GM23338 (cell line): Measurements from ENCODE around the gene CDKN1A. TPM values are rescaled to one million over a fixed set of nuclear protein-coding genes. Genes with fewer than 3 reads are reported as not detected.

ENCODE experiments used
- ATAC-seq: fragments of 200-7000 bp; cut with Tn5 transposase; 3 replicates; pipeline ENCODE4 v1.9.1; 2020
- DNase-seq: peaks from one replicate; pipeline ENCODE4 v3.0.0-alpha.2; 2015; ENCODE audit warnings: low spot score
- H2AFZ ChIP-seq: fragments of 200-600 bp; sonication (generic); 2 replicates; pipeline ENCODE4 v1.8.0; 2016; ENCODE audit warnings: antibody characterized with exemption, mild to moderate bottlenecking, moderate library complexity
- H3F3A ChIP-seq: fragments of 200-600 bp; sonication (generic); replicated peaks from 2 replicates; pipeline ENCODE4 v1.8.0; 2017; ENCODE audit warnings: antibody characterized with exemption, mixed run types, low read depth
- H3K27ac ChIP-seq: fragments of 200-600 bp; sonication (generic); 2 replicates; pipeline ENCODE4 v1.6.1; 2016; ENCODE audit warnings: low read depth
- H3K27me3 ChIP-seq: fragments of 200-600 bp; sonication (generic); 2 replicates; pipeline ENCODE4 v1.8.0; 2016; ENCODE audit warnings: mild to moderate bottlenecking, mixed run types, moderate library complexity; ENCODE audit not compliant: insufficient read depth
- H3K36me3 ChIP-seq: fragments of 200-600 bp; sonication (generic); 2 replicates; pipeline ENCODE4 v1.8.0; 2016; ENCODE audit warnings: mild to moderate bottlenecking; ENCODE audit not compliant: insufficient read depth
- H3K4me1 ChIP-seq: fragments of 200-600 bp; sonication (generic); 2 replicates; pipeline ENCODE4 v1.8.0; 2016; ENCODE audit warnings: mild to moderate bottlenecking, moderate library complexity; ENCODE audit not compliant: insufficient read depth
- H3K4me2 ChIP-seq: fragments of 200-600 bp; sonication (generic); 2 replicates; pipeline ENCODE4 v1.7.1; 2017; ENCODE audit warnings: mixed run types
- H3K4me3 ChIP-seq: fragments of 200-600 bp; sonication (generic); 2 replicates; pipeline ENCODE4 v1.6.1; 2016; ENCODE audit warnings: mixed run types
- H3K79me2 ChIP-seq: fragments of 200-600 bp; sonication (generic); replicated peaks from 2 replicates; pipeline ENCODE4 v1.8.0; 2017; ENCODE audit warnings: mild to moderate bottlenecking; ENCODE audit not compliant: insufficient read depth
- H3K9me2 ChIP-seq: fragments of 200-600 bp; sonication (generic); 2 replicates; pipeline ENCODE4 v1.8.0; 2017; ENCODE audit not compliant: insufficient read depth
- H4K20me1 ChIP-seq: fragments of 200-600 bp; sonication (generic); replicated peaks from 2 replicates; pipeline ENCODE4 v1.8.0; 2017; ENCODE audit warnings: mild to moderate bottlenecking; ENCODE audit not compliant: insufficient read depth
- H3K27ac Mint-ChIP-seq: 2 replicates; pipeline ENCODE4 v1.8.0; 2020; ENCODE audit warnings: inconsistent platforms, mild to moderate bottlenecking, moderate library complexity, mixed read lengths
- H3K27me3 Mint-ChIP-seq: 3 replicates; pipeline ENCODE4 v1.8.0; 2022; ENCODE audit warnings: low read depth, mild to moderate bottlenecking, moderate library complexity, mixed read lengths, inconsistent platforms; ENCODE audit not compliant: insufficient read depth, poor library complexity
- H3K36me3 Mint-ChIP-seq: 3 replicates; pipeline ENCODE4 v1.8.0; 2021; ENCODE audit warnings: low read depth, mild to moderate bottlenecking, inconsistent platforms, moderate library complexity, mixed read lengths
- H3K4me1 Mint-ChIP-seq: 3 replicates; pipeline ENCODE4 v1.8.0; 2020; ENCODE audit warnings: mild to moderate bottlenecking, inconsistent platforms, mixed read lengths
- H3K4me3 Mint-ChIP-seq: 3 replicates; pipeline ENCODE4 v1.8.0; 2021; ENCODE audit warnings: moderate library complexity, mild to moderate bottlenecking, inconsistent platforms, mixed read lengths
- H3K9me3 Mint-ChIP-seq: 3 replicates; pipeline ENCODE4 v1.8.0; 2020; ENCODE audit warnings: moderate library complexity, mild to moderate bottlenecking, inconsistent platforms, mixed read lengths
- CREB1 ChIP-seq: fragments of 250-450 bp; sonication (Bioruptor Pico); IDR thresholded peaks from 2 replicates; pipeline ENCODE4 v1.5.0; 2020; ENCODE audit warnings: low read depth, mild to moderate bottlenecking, moderate library complexity
- CTCF ChIP-seq, 2 experiments: fragments of 200-600 bp in 1 of 2; sonication (generic) in 1 of 2; conservative IDR thresholded peaks; 2 replicates each; pipeline versions ENCODE4 v1.5.1 to v1.6.1; 2016 to 2017; ENCODE audit warnings: antibody characterized with exemption in 2 of 2, low read depth in 2 of 2, mild to moderate bottlenecking in 2 of 2, moderate library complexity in 1 of 2
- ETS1 ChIP-seq: IDR thresholded peaks from 2 replicates; pipeline ENCODE4 v1.6.1; 2016; ENCODE audit warnings: antibody characterized with exemption
- EZH2phosphoT487 ChIP-seq: fragments of 200-600 bp; sonication (generic); IDR thresholded peaks from one replicate; pipeline ENCODE4 v1.8.1; 2018; ENCODE audit warnings: antibody characterized with exemption; ENCODE audit not compliant: unreplicated experiment
- JUNB ChIP-seq: IDR thresholded peaks from one replicate; pipeline ENCODE4 v1.6.1; 2016; ENCODE audit warnings: antibody characterized with exemption; ENCODE audit not compliant: unreplicated experiment
- NANOG ChIP-seq: IDR thresholded peaks from 2 replicates; pipeline ENCODE4 v1.6.1; 2016; ENCODE audit warnings: antibody characterized with exemption, borderline replicate concordance
- POLR2AphosphoS5 ChIP-seq: IDR thresholded peaks from 2 replicates; pipeline ENCODE4 v1.6.1; 2016; ENCODE audit warnings: antibody characterized with exemption, low read depth
- REST ChIP-seq: IDR thresholded peaks from one replicate; pipeline ENCODE4 v1.6.1; 2018; ENCODE audit warnings: antibody characterized with exemption; ENCODE audit not compliant: unreplicated experiment
- STAT1 ChIP-seq: IDR thresholded peaks from one replicate; pipeline ENCODE4 v1.6.1; 2016; ENCODE audit warnings: antibody characterized with exemption; ENCODE audit not compliant: unreplicated experiment
- ZNF114 ChIP-seq: fragments of 250-450 bp; sonication (Bioruptor Pico); IDR thresholded peaks from 2 replicates; pipeline ENCODE4 v1.5.0; 2020; ENCODE audit warnings: mild to moderate bottlenecking, moderate library complexity
- ZNF331 ChIP-seq: fragments of 250-450 bp; sonication (Bioruptor Pico); IDR thresholded peaks from 2 replicates; pipeline ENCODE4 v1.5.0; 2020; ENCODE audit warnings: low read depth, mild to moderate bottlenecking, moderate library complexity
- polyA plus RNA-seq: library from polyadenylated mRNA; unstranded; fragments of >200 nt; fragmentation: Nextera tagmentation; extraction: Ambion mirVana; gene quantifications from 2 replicates; pipeline ENCODE4 v1.2.1, GENCODE V29; 2016
- total RNA-seq: library from RNA; depleted of rRNA; stranded (reverse); fragments of >200 nt; shearing (Covaris generic); gene quantifications from 2 replicates; pipeline ENCODE4 v1.2.3, GENCODE V29; 2014

The CDKN1A gene
- total and polyA plus RNA-seq, 2 experiments from 2014 or later, result 31.5 to 45.6 TPM

DNA sequence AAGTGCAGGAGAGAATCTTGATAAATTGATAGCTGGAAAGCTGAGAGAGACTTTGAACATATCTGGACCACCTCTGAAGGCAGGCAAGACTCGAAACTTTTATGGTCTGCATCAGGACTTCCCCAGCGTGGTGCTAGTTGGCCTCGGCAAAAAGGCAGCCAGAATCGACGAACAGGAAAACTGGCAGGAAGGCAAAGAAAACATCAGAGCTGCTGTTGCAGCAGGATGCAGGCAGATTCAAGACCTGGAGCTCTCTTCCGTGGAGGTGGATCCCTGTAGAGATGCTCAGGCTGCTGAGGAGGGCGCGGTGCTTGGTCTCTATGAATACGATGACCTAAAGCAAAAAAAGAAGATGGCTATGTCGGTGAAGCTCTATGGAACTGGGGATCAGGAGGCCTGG is 4.6 kb upstream of the CDKN1A start (continued):
- TF ChIP-seq REST (no peak), EZH2phosphoT487 (no peak), ZNF331 (CRISPR knock-in tag) (no peak), ZNF114 (CRISPR knock-in tag) (no peak), ETS1 (no peak), NANOG (no peak), STAT1 (no peak), CTCF (conservative IDR thresholded peaks at IDR 0.05; ENCODE audit: low read depth in 2 of 2) (no peak), JUNB (no peak)

- Histone ChIP-seq H3K79me2 (peaks cover 2% of the 10 kb centered on the region; the same call in 1 of the 2 replicates), H2AFZ (no peak overlapping the region), H3K4me1 (peaks cover 27% of the 10 kb centered on the region), H3K27ac (no peak overlapping the region), H3F3A (peaks cover 6% of the 10 kb centered on the region; the same call in 1 of the 2 replicates), H3K4me3 (no peak overlapping the region), H3K4me2 (no peak overlapping the region), H4K20me1 (no peaks in the 10 kb centered on the region), H3K9me2 (peaks cover 10% of the 10 kb centered on the region; the same call in 1 of the 2 replicates), H3K36me3 (no peaks in the 10 kb centered on the region), H3K27me3 (peaks cover 27% of the 10 kb centered on the region)
- peaks cover 25% of the 10 kb centered on the region for H3K4me1 Mint-ChIP-seq
- DNase-seq (no peak), ATAC-seq (no peak)
- no peaks in the 10 kb centered on the region; the same call in 2 of the 3 replicates for H3K36me3 Mint-ChIP-seq
- H3K9me3 Mint-ChIP-seq, result no peaks in the 10 kb centered on the region
- H3K27me3 Mint-ChIP-seq, result peaks cover 26% of the 10 kb centered on the region
- H3K27ac Mint-ChIP-seq, result no peak overlapping the region
- H3K4me3 Mint-ChIP-seq, result no peak overlapping the region
- no peak for TF ChIP-seq ZNF114 (CRISPR knock-in tag)
- no peak for TF ChIP-seq POLR2AphosphoS5
- no peak for TF ChIP-seq CTCF (conservative IDR thresholded peaks at IDR 0.05; ENCODE audit: low read depth in 2 of 2)
- no peak for TF ChIP-seq ETS1
- TF ChIP-seq CREB1 (CRISPR knock-in tag), result no peak
- TF ChIP-seq ZNF331 (CRISPR knock-in tag), result no peak
- no peak for TF ChIP-seq EZH2phosphoT487
- TF ChIP-seq REST, result no peak
- TF ChIP-seq JUNB, result no peak
Observed at GRCh38 chr6:36674942-36675341, 3.6 kb upstream of the CDKN1A start.
